ENCODE measurements around the gene AAGAB.

DNA sequence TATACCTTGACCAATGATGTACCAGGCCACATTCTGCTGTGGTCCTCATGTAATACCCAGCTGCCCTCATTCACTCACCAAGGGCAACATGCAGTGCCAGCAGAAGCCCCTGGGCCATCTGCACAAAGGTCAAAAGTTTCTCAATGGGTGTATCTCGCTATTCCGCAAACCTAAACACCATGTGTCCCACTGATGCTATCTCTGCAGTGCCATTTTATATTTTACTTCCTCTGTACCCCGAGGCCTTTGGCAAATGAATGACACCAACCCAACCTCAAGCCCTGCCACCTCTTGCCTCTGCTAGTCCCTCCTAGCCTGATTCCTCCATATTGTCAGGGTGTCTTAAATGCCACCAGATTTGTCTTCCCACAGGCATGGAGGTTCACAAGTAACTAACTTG, 59.2 kb downstream of the AAGAB start:
- TF ChIP-seq CTCF (IDR thresholded peaks at IDR 0.05; ENCODE audit: insufficient read depth, low read length, poor library complexity, severe bottlenecking) = no peak
- no peak for TF ChIP-seq EZH2phosphoT487 (conservative IDR thresholded peaks at IDR 0.05; ENCODE audit: low read length)

All from SU-DHL-6 (cell line).